CD4-positive, alpha-beta T cell treated with Interferon alpha-2 for 1 hour (primary cell): ENCODE results near the gene CD59.
"Not testable (repeated sequence)": the region's sequence is repeated elsewhere in the genome, so short reads cannot be mapped to it uniquely, and the experiment has no call there.

Source experiments
- DNase-seq, 2 donors: peaks; one replicate each; pipeline ENCODE4 v3.0.0-alpha.2; 2020 to 2022

CD59 gene

GRCh38 chr11:33664827-33665226 is 71.4 kb downstream of the CD59 start:
- no peak for DNase-seq

GRCh38 chr11:33664166-33664565 is 72.1 kb downstream of the CD59 start:
- DNase-seq = no peak

GRCh38 chr11:33663121-33663520 is 73.1 kb downstream of the CD59 start:
- DNase-seq = no peak

GRCh38 chr11:33661526-33661925 is 74.7 kb downstream of the CD59 start:
- not testable (repeated sequence) for DNase-seq

GRCh38 chr11:33660962-33661361 is 75.3 kb downstream of the CD59 start:
- no peak for DNase-seq

GRCh38 chr11:33659370-33660139 is 76.7 kb downstream of the CD59 start:
- DNase-seq = no peak

- DNase-seq = no peak
Measured at GRCh38 chr11:33658195-33658900, 77.9 kb downstream of the CD59 start.

GRCh38 chr11:33657757-33658156 is 78.5 kb downstream of the CD59 start:
- no peak for DNase-seq

- DNase-seq = no peak
Measured at GRCh38 chr11:33656768-33657167, 79.5 kb downstream of the CD59 start.

- DNase-seq = no peak
Measured at GRCh38 chr11:33655842-33656600, 80.2 kb downstream of the CD59 start.

GRCh38 chr11:33654594-33654993 is 81.6 kb downstream of the CD59 start:
- no peak for DNase-seq
